Measurements from ENCODE around the gene SUN2. TPM values are rescaled to one million over a fixed set of nuclear protein-coding genes. Genes with fewer than 3 reads are reported as not detected.
A peak's percentile ranks its signal among the peaks of the same experiment; 100 is the strongest.

Gene SUN2
- total RNA-seq, 1 donor from 2014 or later = 896 TPM

- Histone ChIP-seq H3K27me3 (no peaks in the 10 kb centered on the region), H3K4me3 (peak overlapping the region; percentile 15 to 78), H3K36me3 (peaks cover 0 to 4% of the 10 kb centered on the region in 2 donors), H3K4me1 (peaks cover 16 to 50% of the 10 kb centered on the region in 2 donors), H3K9me3 (no peaks in the 10 kb centered on the region), H3K27ac (peak overlapping the region; percentile 94 to 98)
- intact Hi-C loops (cut with DNase I) = no loop called here
- no peak for DNase-seq (ENCODE audit: low spot score in 2 of 2)
- no peak for TF ChIP-seq CTCF (IDR thresholded peaks at IDR 0.05)
Observed at GRCh38 chr22:38697425-38698089, 58.2 kb downstream of the SUN2 start.

- TF ChIP-seq CTCF (IDR thresholded peaks at IDR 0.05) = no peak
- intact Hi-C loops (cut with DNase I) = no loop called here
- Histone ChIP-seq H3K4me1 (peaks cover 16 to 50% of the 10 kb centered on the region in 2 donors), H3K27me3 (no peaks in the 10 kb centered on the region), H3K9me3 (no peaks in the 10 kb centered on the region), H3K36me3 (peaks cover 0 to 7% of the 10 kb centered on the region in 2 donors), H3K4me3 (peak overlapping the region; percentile 15 to 78), H3K27ac (peak overlapping the region; percentile 94 to 98)
- DNase-seq (ENCODE audit: low spot score in 2 of 2) = no peak
Observed at GRCh38 chr22:38696606-38697424, 59.0 kb downstream of the SUN2 start.

GRCh38 chr22:38694940-38695339 is 60.9 kb downstream of the SUN2 start:
- intact Hi-C loops (cut with DNase I) = no loop called here
- no peak for DNase-seq (ENCODE audit: low spot score in 2 of 2)
- Histone ChIP-seq H3K36me3 (peaks cover 0 to 19% of the 10 kb centered on the region in 2 donors), H3K27me3 (no peaks in the 10 kb centered on the region), H3K4me3 (no peak overlapping the region), H3K27ac (peak overlapping the region in 1 of 2 donors; percentile 98), H3K4me1 (peaks cover 16 to 48% of the 10 kb centered on the region in 2 donors), H3K9me3 (no peaks in the 10 kb centered on the region)
- TF ChIP-seq CTCF (IDR thresholded peaks at IDR 0.05) = no peak

GRCh38 chr22:38694049-38694448 is 61.7 kb downstream of the SUN2 start:
- Histone ChIP-seq H3K4me3 (no peak overlapping the region), H3K9me3 (no peaks in the 10 kb centered on the region), H3K36me3 (peaks cover 4 to 27% of the 10 kb centered on the region in 2 donors), H3K27me3 (no peaks in the 10 kb centered on the region), H3K4me1 (peaks cover 16 to 45% of the 10 kb centered on the region in 2 donors), H3K27ac (peak overlapping the region in 1 of 2 donors; percentile 98)
- no peak for TF ChIP-seq CTCF (IDR thresholded peaks at IDR 0.05)
- no peak for DNase-seq (ENCODE audit: low spot score in 2 of 2)
- intact Hi-C loops (cut with DNase I) = no loop called here

- no peaks in the 10 kb centered on the region for H3K27me3 ChIP-seq
- H3K36me3 ChIP-seq = peaks cover 38 to 66% of the 10 kb centered on the region in 2 donors
Observed at GRCh38 chr22:38689651-38690050, 66.1 kb downstream of the SUN2 start.

More at GRCh38 chr22:38689651-38690050, 66.1 kb downstream of the SUN2 start:
- DNase-seq (ENCODE audit: low spot score in 2 of 2) = no peak
- no peaks in the 10 kb centered on the region for H3K9me3 ChIP-seq
- intact Hi-C loops (cut with DNase I) = loop anchor here (10.0 kb wide), 1 partner anchor 635 kb away; the partner anchor contains the start of gene PICK1
- no peak for TF ChIP-seq CTCF (IDR thresholded peaks at IDR 0.05)
- H3K4me1 ChIP-seq = peaks cover 0 to 6% of the 10 kb centered on the region in 2 donors
- H3K27ac ChIP-seq = no peak overlapping the region
- H3K4me3 ChIP-seq = no peak overlapping the region

Measured in ascending aorta (tissue), 2 donors.